Umbilical cord (tissue), 2 donors: Measurements from ENCODE around the gene WFDC8. TPM values are rescaled to one million over a fixed set of nuclear protein-coding genes. Genes with fewer than 3 reads are reported as not detected.

Experiments
- DNase-seq: peaks from one replicate; pipeline ENCODE4 v3.0.0-alpha.2; 2015; ENCODE audit warnings: low spot score
- total RNA-seq: library from RNA; depleted of rRNA; stranded (reverse); fragments of >200 nt; gene quantifications from one replicate; pipeline ENCODE4 v1.2.3, GENCODE V29; 2014; ENCODE audit warnings: low replicate concordance; ENCODE audit not compliant: insufficient read depth

The WFDC8 gene
- total RNA-seq, 1 donor from 2014 or later: not detected

DNA sequence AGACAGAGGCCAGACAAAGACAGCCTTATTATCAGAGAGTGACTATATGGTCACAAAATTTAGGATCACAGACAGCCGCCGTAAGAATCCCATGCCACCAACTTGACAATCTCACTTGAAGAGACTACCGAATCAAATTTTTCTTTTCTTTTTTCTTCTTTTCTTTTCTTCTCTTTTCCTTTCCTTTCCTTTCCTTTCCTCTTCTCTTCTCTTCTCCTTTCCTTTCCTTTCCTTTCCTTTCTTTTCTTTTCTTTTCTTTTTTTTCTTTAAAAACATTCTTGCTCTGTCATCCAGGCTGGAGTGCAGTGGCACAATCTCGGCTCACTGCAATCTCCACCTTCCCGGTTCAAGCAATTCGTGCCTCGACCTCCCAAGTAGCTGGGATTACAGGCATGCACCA is 30.7 kb downstream of the WFDC8 start:
- DNase-seq: no peak

DNA sequence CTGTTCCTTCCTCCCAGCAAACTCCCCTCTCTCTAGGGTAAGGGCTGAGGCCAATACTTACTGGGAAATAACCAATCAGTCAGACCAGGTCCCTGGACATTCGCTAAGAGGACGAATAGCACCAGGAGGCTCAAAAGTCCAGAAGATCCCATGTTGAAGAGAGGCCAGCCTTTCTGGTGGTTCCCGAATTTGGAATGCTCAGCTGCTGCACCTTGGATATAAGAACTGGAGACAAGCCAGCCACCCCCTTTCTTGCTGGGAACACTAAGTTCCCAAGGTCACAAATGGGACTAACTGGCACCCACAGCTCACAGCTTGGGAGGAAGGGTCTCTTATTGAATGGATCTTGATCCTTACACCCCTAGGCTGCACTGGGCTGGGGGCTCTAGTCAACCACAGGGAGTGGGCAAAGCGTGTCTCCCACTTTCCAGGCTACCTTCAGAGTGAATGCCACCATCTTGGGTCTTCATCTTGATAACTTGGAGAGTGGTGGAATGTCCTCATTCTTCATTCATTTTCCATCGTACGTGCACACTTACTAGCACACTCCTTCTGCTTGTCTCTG is 31.8 kb downstream of the WFDC8 start, which contains the start of gene EPPIN:
Gene EPPIN (minus strand): TSS at position 196 of the 565 bp plus-strand sequence. CDS start 44 bp downstream, at position 152.
- DNase-seq: no peak

DNA sequence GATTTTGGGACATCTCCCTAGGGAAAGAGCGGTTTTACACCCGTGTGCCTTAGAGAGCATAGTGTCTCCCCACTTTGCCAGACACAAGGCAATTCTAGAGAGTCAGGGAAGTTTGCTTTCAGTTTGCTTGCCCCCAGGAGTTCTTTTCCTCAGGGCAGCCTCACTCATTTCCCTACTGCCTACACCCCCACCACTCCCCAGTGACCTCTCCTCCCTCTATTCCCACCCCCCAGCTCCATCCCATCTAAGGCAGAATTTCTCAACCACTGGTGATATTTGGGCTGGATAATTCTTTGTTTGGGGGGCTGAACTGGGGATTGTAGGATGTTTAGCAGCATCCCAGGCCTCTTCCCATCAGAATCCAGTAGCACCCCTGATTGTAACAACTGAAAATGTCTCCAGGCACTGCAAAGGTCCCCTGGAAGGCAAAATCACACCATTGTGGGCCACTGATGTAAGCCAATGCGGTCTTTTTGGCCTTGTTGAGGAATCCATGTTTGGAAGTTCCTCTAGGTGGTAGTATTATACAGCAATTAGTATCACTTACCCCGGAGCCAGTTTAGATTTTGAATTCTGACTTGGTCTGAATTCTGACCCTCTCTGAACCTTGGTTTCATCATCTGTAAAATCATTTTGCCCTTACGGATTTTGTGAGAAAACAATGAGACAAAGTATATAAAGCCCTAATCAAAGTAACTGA is 33.2 kb downstream of the WFDC8 start:
- peak; percentile 29 for DNase-seq

DNA sequence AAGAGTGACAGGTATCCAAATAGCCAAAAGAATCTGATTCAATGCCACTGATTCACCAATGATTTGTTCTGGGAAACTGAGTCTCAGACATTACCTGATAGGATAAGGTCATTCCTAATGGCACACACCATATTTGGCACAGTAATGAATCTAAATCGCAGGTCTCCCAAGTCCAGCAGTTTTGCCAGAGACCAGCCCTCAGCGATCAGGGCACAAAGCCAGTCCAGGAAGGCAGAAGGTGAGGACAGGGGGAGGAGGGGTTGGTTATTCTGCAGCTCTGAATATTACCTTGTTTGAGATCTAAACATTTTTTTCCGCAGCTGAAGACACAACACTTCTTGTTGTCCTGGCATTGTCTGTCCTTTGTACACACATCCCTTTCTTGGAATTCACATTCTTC is 33.7 kb downstream of the WFDC8 start:
- DNase-seq: no peak

- DNase-seq: no peak
Measured at GRCh38 chr20:45539382-45539781, 39.7 kb downstream of the WFDC8 start, which contains the start of gene WFDC6. Gene WFDC6, minus strand, starts transcription at chr20:45539482. Its CDS starts 75 bp downstream, at chr20:45539407.

DNA sequence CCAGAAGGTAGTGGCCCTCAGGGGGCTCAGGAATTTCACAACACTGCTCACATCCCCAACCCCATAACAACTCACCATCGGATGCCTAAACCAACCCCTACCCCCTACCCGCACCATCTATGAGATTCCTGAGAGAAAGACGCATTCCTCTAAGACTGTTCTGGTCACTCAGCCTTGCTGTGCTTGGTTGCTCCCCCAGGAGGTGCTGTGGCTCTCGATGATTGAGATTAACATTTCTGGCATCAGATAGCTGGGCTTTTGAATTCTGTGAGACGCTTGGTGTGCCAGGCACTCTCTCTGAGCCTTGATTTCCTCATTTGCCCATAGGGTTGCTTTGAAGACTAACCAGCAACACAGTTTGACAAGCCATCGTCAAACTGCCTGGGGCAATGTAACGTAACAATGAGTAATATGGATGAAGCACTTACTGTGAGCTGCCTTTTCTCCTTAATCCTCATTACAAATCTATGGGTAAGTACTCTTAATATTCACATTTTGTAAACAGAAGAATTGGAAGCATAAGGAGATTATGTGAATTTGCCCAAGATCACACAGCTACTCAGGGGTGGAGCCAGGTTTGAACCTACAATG is 40.8 kb downstream of the WFDC8 start:
- no peak for DNase-seq

DNA sequence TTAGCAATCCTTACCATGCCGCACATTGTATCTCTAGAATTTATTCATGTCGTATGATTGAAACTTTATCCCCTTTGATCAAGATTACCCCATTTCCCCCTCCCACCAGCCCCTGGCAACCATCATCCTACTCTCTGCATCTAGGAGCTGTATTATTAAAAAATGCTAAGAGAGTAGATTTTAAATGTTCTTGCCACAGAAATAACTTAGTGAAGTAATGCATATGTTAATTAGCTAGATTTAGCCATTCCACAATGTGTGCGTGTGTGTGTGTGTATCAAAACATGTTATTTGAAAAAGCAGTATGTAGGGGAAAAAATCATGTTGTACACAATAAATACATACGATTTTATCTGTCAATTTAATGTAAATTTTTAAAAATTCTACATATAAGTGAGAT is 51.8 kb downstream of the WFDC8 start:
- DNase-seq: no peak

DNA sequence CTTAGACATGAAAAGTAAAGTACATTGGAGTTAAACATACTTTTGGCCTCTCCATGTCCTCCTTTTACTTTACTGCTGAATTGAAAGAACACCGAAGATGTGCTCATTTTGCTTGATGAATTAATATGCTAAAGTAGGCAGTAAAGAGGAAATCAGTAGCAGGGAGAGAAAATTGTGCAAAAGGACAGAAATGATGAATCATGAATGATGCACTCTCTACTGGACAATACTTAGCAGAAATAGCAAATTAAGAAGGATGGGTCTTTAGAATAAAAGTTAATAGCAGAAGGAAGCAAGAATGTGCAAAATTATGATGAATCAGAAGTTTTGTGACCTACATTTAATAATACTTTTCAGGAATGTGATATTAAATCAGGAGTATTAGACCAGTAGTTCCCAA is 55.3 kb downstream of the WFDC8 start:
- DNase-seq: no peak

DNA sequence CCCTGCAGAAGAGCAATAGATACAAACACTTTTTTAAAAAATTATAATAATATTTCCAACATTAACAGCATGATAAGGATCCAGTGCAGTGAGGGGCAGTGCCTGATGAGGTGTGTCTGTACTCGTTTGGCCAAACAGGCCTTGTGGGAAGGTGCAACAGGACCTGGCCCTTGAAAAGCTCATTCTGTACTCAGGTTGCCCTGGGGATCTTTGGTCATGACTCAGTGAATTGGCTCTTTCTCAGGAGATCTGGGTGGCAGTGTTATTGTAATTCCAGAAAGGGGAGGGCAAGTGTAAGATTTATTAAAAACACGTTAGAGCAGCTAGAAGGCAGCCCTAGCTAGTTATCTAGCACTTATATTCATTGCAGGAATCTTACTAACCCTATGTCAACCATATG is 60.8 kb downstream of the WFDC8 start:
- DNase-seq: peak; percentile 12

- no peak for DNase-seq
Measured at GRCh38 chr20:45515147-45515913, 63.8 kb downstream of the WFDC8 start, which contains the start of gene SPINT3. Gene SPINT3, minus strand, starts transcription at chr20:45515622. Its CDS starts 14 bp downstream, at chr20:45515608.

DNA sequence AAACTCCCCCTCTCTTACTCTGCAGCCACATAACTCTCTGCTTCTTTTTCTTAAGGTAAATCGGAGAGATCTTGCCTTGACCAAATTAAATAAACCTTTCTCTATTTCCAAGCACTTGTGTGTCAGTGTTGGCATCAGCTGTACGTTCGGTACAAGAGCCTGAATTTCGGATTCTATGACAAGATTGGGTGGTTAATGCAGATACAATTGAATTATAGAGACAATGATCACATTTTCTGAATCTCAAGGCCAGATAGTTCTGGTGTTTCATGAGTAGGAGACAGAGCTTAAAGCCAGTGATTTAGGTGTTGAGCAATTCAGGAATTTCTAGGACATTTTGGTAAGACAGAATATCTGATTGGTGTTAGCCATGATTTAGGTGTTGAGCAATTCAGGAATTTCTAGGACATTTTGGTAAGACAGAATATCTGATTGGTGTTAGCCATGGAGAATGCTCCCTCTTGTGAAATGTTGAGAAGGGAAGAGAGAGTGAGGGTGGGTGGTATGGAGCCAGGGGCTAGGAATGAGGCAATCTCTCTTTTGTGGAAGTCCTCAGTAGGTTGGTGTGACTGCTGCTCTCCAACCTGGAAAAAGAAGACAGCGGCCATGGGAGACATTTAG is 68.7 kb downstream of the WFDC8 start:
- DNase-seq: no peak

DNA sequence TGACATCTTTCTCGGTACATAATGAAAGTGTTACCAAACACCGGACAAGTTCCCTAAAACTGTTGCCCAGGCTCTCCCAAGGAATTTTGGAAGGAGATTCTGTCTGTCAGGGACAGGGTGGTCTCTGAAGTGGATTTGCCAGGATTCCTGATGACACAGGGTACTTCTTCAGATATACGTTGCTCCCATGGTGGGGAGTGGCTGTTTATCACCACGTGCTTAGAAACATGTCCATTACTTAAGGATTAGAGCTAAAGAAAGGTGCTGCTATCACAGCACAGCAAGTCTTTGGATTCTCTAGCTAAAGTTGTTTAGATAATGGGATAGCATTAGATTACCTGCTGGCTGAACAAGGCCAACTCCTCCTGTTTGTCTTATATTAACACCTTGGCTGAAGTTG is 70.0 kb downstream of the WFDC8 start:
- DNase-seq: no peak

GRCh38 chr20:45508068-45508886 is 70.8 kb downstream of the WFDC8 start:
- DNase-seq: no peak

DNA sequence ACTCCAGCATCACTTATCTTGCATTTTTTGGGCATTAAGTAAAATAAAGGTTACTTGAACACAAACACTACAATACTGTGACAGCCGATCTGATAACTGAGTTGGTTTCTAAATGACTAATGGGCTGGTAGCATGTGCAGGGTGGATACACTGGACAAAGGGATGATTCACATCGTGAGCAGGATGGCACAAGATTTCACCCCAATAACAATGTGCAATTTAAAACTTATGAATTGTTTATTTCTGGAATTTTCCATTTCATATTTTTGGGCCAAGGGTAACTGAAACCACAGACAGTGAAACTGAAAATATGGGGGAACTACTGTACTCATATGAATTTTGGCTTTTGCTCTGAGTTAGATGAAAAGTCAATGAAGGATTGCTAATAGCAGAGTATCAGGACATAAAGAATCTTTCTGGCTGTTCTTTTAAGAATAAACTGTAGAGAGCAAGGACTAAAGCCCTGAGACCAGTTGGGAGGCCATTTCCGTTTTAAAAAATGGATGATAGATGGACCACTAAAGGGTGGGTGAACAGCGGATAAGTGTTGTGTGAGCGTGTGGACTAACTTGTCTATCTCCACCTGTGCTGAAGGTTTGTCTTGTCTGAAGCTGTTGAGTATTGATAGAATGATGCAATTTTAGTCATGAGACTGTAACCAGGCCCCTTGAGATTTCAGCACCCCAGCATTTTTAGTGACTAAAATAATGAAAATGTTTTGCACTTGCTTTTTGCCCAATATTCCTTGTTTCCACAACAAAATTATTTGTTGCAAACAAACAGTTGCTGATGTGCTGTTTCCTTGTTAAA is 71.9 kb downstream of the WFDC8 start:
- DNase-seq: no peak

DNA sequence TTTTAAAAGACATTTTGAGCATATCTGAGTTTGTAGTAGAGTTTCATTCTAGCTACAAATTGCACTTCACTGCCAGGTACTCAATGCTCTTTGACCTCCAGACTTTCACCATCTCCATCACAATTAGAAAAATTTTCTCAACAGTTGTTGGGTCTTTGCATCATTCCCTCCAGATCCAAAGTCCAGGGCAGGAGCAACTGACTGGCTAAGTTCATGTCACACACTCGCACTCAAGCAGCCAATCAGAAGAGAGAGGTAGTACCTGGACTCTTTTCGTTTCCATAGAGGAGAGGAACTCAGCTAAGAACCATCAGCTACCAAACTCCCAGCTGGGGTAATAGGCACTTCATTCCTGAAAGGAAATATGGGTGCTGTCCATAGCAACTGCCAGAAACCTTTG is 72.7 kb downstream of the WFDC8 start:
- DNase-seq: no peak

DNA sequence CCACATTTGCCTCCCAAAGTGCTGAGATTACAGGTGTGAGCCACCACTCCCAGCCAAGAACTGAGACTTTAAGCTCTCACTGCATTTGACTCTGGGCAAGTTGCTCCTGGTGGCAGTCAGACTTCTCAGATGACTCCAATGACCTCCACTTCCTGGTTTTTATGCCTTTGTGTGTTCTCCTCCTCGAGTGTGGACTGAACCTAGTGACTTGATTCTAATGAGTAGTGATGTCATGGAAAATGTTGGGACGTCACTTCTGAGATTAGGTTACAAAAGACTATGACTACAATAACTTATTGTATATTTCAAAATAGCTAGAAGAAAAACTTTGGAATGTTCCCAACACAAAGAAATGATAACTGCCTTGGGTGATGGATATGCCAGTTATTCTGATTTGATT is 75.7 kb downstream of the WFDC8 start:
- no peak for DNase-seq

- DNase-seq: no peak
Measured at GRCh38 chr20:45502561-45502960, 76.5 kb downstream of the WFDC8 start.
